LNCaP clone FGC (cell line): Measurements from ENCODE around the gene TPT1.
"Not testable (repeated sequence)": the region's sequence is repeated elsewhere in the genome, so short reads cannot be mapped to it uniquely, and the experiment has no call there.

Experiments
- DNase-seq: peaks from one replicate; pipeline ENCODE4 v3.0.0-alpha.2; 2011; ENCODE audit warnings: low read depth
- H3K4me3 ChIP-seq: 2 replicates; pipeline ENCODE4 v1.5.1; 2011; ENCODE audit warnings: mild to moderate bottlenecking, low read depth, low read length, control low read depth
- TF ChIP-seq, protein P1 (sequence below): IDR thresholded peaks from 2 replicates; pipeline ENCODE4 v1.5.1; 2012; ENCODE audit warnings: mild to moderate bottlenecking; ENCODE audit not compliant: control insufficient read depth, insufficient read depth; ENCODE audit errors: extremely low read depth

The TPT1 gene

DNA sequence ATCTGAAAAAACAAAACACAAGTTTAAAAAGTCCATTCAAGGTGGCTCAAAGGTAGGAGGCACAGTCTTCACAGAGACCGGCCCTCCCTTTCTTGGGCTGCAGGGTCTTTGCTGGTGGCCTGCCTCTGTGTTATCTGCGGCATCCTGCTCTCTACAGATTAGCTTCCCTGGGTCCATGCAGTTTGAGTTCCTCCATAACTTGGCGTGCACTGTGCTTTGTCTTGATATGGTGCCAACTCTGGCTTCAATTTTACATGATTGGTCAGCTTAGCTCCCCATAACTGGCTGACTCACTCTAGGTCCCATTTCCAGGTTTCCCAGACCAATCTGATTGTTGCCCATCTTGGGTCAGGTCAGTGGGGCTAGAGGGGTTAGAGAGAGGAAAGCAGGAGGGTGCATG is 41.8 kb downstream of the TPT1 start:
- TF ChIP-seq, protein P1, sequence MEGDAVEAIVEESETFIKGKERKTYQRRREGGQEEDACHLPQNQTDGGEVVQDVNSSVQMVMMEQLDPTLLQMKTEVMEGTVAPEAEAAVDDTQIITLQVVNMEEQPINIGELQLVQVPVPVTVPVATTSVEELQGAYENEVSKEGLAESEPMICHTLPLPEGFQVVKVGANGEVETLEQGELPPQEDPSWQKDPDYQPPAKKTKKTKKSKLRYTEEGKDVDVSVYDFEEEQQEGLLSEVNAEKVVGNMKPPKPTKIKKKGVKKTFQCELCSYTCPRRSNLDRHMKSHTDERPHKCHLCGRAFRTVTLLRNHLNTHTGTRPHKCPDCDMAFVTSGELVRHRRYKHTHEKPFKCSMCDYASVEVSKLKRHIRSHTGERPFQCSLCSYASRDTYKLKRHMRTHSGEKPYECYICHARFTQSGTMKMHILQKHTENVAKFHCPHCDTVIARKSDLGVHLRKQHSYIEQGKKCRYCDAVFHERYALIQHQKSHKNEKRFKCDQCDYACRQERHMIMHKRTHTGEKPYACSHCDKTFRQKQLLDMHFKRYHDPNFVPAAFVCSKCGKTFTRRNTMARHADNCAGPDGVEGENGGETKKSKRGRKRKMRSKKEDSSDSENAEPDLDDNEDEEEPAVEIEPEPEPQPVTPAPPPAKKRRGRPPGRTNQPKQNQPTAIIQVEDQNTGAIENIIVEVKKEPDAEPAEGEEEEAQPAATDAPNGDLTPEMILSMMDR: no peak
- no peak for DNase-seq

DNA sequence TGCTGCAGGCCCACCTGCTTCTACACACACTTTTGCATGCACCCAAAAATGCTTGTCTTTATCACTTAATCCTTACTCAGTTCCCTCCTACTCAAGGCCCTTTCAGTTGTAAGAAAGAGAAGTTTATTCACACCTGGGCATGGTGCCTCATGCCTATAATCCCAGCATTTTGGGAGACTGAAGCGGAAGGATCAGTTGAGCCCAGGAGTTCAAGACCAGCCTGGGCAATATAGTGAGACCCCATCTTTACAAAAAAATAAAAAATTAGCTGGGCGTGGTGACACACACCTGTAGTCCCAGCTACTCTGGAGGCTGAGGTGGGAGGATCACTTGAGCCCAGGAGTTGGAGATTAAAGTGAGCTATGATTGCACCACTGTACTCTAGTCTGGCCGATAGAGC is 42.4 kb downstream of the TPT1 start:
- not testable (repeated sequence) for DNase-seq, H3K4me3 ChIP-seq

More for the DNA sequence above, 41.8 kb downstream of the TPT1 start:
- no peak overlapping the region for H3K4me3 ChIP-seq

DNA sequence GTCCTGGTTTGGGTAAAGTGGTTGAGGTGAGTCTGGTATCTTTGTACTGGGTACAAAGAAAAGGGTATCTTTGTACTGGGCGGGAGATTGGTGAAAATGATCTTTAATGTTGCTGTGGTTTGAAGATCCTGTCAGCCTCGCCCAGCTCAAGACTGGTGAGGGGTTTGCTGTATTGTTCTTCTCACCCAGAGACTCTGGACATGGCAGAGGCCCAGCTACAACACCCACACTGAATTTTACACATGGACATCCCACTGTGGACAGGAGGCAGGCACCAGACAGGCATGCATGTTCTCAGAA is 42.8 kb downstream of the TPT1 start:
- H3K4me3 ChIP-seq: no peak overlapping the region
- DNase-seq: no peak
- TF ChIP-seq, protein P1: no peak

DNA sequence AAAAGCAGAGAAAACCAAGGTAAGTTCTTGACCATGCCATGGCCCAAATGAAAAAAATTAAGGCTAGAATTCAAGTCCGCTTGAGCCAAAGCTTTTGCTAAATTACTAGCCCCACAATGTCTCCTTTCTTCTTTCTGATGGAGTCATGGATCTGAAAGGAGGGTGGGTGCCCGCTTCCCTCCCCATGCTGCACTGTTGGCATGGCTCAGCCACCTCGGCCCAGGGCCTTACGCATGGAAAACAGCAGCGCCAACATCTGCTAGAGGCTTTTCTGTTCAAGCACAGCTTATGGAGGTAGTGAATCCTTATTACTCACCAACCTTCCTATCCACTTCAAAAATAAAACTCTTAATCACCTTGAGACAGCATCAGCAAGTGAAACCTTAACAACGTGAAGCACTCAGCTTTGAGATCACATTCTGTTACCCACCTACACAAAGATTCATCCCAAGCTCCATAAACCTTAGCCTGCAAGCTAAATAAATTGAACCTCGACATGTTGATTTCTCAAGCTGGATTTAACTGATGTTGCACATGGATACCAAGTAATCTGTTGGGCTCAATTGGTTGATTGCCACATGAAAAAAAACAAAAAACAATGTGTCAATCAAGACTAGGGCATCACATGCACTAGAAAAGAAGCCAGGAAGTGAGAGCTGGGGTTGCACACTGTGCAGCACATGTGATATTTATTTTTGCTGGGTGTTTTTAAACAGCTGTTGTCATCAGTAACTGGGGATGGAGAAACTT is 43.4 kb downstream of the TPT1 start:
- no peak overlapping the region for H3K4me3 ChIP-seq
- no peak for DNase-seq
- TF ChIP-seq, protein P1: no peak

DNA sequence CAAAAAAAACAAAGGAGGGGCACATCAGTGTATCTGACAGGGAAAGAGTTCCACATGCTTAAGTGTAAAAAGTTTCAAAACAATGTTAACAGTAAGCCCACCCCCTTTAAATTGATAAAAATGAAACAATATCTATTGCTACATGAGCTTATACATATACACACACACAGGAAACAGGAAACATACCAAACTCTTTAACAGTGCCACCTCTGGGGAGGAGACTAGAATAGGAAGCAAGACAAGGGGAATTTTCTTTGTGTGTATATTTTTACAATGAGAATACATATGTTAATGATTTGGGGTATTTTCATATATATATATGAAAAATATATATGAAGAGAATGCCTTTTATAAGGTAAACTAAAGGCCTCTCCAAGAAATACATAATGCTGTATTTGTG is 44.7 kb downstream of the TPT1 start:
- TF ChIP-seq, protein P1: no peak
- no peak overlapping the region for H3K4me3 ChIP-seq
- DNase-seq: no peak

DNA sequence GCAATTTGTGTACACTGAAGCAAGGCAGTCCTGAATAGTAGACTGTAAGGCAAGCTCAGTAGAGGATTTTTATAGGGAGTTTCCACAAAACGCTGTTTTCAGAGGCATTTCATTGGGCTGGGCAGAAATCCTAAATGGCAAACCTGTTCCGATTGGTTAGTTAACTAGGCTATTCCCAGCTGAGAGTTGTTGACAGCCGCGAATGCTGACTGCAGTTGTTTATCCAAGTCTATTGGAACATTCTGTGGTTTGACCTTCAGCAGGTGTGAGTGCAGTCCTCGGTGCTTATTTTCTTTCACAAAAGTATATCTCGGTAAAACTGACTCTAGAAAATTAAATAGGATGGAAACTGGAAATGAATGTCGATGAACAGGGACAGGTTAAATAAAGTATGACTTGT is 45.4 kb downstream of the TPT1 start:
- no peak for DNase-seq
- TF ChIP-seq, protein P1: no peak
- H3K4me3 ChIP-seq: no peak overlapping the region

DNA sequence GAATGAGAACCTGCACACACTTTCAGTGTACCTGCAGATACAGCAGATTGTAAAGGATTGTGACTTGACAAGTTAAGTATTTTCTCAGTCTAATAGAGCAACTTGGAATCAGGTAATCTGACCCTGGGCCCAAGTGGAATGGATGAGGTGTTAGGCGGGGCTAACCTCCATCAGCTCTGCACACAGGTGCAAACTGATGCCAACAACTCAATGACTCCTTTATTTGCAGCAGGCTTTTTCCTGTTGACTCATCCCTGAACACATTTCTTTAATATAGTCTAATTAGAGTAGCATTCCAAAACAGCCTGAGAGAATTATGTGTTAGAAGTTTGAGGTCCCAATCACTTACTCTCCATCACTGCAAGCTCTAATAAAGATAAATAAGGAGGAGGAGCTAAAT is 48.8 kb downstream of the TPT1 start:
- H3K4me3 ChIP-seq: no peak overlapping the region
- DNase-seq: no peak
- TF ChIP-seq, protein P1: no peak
